IPS-15b (cell line): ENCODE measurements around the gene KIF5C.

Source experiments
- H3K27me3 ChIP-seq: one replicate; pipeline ENCODE4 v1.6.1; 2013; ENCODE audit warnings: low read length; ENCODE audit not compliant: control insufficient read depth, insufficient read depth
- H3K36me3 ChIP-seq: one replicate; pipeline ENCODE4 v1.6.1; 2013; ENCODE audit warnings: low read length; ENCODE audit not compliant: control insufficient read depth, insufficient read depth
- H3K4me1 ChIP-seq: one replicate; pipeline ENCODE4 v1.6.1; 2013; ENCODE audit warnings: mild to moderate bottlenecking, low read length; ENCODE audit not compliant: control insufficient read depth, insufficient read depth
- H3K4me3 ChIP-seq: one replicate; pipeline ENCODE4 v1.5.1; 2013; ENCODE audit warnings: low read depth, low read length
- H3K9ac ChIP-seq: one replicate; pipeline ENCODE4 v1.6.1; 2013; ENCODE audit warnings: low read depth, mild to moderate bottlenecking, low read length
- H3K9me3 ChIP-seq: one replicate; pipeline ENCODE4 v1.6.1; 2013; ENCODE audit warnings: mild to moderate bottlenecking, low read length; ENCODE audit not compliant: control insufficient read depth, insufficient read depth

KIF5C gene

DNA sequence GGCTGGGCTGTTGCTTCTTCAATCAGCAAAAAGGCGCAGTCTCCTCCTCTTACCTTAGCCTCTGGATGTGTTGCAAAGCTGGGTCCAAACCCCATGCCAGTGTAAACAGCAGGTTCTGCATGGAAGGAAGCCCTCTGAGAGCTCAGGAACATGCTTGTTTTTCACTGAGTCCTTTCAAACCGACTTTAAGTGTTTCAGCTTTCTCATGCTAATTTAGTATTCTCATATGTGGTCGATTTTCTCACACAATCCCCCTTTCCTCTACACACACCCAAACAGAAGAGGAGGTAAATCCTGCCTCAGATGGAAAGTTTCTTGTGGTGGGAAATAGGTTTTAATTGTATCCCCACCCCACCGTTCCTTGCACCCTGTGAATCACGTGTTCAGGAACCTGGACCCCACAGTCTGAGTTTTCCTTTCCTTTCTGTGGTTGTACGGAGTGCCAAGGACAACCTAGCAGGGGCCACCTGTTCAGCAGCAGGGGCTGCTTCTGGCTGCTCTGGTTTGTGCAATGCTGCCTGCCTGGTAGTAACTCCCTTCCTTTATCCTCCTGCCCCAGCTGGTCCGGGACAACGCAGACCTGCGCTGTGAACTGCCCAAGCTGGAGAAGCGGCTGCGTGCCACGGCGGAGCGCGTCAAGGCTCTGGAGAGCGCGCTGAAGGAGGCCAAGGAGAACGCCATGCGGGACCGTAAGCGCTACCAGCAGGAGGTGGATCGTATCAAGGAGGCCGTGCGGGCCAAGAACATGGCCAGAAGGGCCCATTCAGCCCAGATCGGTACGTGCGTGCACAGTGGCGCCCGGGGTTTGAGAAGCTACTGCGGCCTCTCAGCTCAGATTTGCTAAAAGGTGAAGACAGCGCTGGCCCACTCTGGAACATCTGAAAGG, 134.8 kb downstream of the KIF5C start:
- Histone ChIP-seq H3K27me3 (no peaks in the 10 kb centered on the region), H3K9me3 (no peaks in the 10 kb centered on the region), H3K4me3 (no peak overlapping the region), H3K4me1 (peaks cover 3% of the 10 kb centered on the region), H3K9ac (no peak overlapping the region), H3K36me3 (peaks cover 43% of the 10 kb centered on the region)

DNA sequence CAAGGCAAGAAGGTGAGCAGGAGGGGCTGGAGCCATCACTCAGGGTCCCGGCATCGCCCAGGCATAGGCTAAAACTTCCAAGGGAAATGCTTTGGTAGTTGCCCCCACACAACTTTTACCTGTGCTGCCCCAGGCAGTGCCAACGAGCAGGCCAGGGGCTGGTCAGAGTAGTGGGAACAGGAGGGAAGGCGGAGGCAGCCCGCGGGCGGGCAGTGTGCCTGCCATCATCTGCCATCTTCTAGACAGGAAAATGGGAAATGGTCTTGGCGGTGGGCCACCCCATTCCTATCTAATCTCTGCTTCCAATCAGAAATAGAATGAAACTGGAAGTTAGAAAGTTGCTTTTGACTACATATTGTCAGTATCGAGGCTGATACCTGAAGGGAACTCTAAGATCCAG, 137.5 kb downstream of the KIF5C start:
- no peaks in the 10 kb centered on the region for H3K27me3 ChIP-seq
- no peak overlapping the region for H3K9ac ChIP-seq
- H3K4me1 ChIP-seq: peaks cover 4% of the 10 kb centered on the region
- no peak overlapping the region for H3K4me3 ChIP-seq
- H3K9me3 ChIP-seq: no peaks in the 10 kb centered on the region
- H3K36me3 ChIP-seq: peaks cover 34% of the 10 kb centered on the region

DNA sequence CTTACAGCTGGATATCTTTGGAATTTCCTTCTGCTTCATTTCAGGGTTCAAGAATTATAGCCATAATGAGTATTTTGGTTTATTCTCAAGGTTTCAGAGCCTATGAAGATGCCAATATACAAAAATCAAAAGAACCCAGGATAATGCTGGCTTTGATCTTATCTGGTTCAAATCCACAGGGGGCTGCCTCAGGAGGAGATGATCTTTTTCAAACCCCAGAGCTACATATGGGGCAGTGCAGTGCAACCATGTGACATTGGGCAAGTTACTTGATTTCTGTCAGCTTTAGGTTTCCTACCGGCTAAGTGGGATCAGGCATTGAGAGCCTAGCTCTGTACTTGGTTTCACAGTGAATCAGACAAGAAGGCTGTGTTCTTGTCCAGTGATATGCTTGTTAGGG, 140.5 kb downstream of the KIF5C start:
- no peaks in the 10 kb centered on the region for H3K27me3 ChIP-seq
- no peaks in the 10 kb centered on the region for H3K9me3 ChIP-seq
- no peak overlapping the region for H3K9ac ChIP-seq
- H3K4me3 ChIP-seq: no peak overlapping the region
- peaks cover 19% of the 10 kb centered on the region for H3K36me3 ChIP-seq
- H3K4me1 ChIP-seq: peaks cover 4% of the 10 kb centered on the region

DNA sequence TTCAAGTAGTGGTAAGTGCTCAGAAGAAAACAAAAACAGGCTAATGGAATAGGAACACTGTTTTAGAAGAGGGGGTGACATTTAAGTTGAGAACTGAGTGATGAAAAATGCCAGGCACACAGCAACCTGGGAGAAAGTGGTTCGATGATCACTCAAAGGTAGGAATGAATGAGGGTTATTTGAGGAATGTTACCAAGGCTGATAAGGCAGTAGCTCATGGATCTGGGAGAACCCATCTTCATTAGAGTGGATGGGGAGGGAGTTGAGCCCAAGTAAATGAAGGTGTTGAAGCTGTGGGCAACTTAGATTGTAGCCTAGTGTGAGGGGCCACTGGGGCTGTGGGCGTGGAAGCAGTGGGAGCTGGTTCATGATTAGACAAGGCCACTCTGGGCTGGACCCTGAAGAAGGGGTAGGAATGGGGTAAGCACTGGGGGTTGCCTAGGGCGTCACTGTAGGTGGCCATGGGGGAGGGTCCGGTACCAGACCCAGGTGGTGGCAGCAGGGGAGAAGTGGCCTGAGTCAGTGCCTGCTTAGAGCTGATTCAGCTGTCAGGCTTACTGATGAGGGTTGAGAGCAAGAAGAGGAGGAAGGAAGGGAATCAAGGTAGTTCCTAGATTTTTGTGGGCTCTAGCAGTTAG, 141.0 kb downstream of the KIF5C start:
- Histone ChIP-seq H3K9ac (no peak overlapping the region), H3K4me3 (no peak overlapping the region), H3K36me3 (peaks cover 15% of the 10 kb centered on the region), H3K27me3 (no peaks in the 10 kb centered on the region), H3K4me1 (peaks cover 4% of the 10 kb centered on the region), H3K9me3 (no peaks in the 10 kb centered on the region)

DNA sequence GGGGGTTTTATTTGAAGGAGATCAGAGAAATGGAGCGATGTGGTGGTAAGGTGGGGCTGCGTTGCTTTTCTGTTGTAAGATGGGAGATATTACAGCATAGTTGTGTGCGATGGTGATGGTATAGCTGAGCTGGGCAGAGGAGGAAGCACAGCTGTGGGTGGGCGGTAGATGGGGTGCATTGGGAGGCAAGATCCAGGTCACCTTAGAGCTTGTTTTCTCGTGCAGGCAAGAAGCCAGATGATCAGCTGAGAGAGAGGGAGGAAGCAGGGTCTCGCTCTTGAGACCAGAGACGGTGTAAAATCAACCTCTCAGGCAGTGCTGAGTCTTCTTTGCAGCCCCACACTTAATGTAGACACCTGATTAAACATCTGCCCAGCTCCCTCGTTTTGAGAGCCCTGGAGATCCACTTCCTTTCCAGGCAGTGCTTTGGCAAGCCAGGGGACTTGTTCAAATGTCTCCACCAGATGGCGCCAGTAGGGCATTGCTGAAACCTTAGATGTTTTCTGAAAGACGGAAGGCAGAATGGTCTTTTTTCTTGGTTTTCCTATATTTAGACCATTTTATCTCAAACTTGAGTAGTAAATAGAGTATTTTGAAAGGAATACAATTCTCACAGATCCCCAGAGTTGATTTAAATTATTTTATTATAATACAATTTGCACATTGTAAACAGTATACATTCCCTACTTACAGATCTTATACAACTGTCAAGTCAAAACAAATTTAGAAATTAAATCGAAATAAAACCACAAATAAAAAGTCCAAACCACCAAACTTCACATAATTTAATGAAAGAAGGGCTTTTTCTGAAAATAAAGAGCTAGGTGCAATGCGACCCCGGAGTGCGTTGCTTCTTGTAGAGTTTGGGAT, 142.3 kb downstream of the KIF5C start:
- H3K36me3 ChIP-seq: peaks cover 5% of the 10 kb centered on the region
- no peak overlapping the region for H3K4me3 ChIP-seq
- no peak overlapping the region for H3K9ac ChIP-seq

DNA sequence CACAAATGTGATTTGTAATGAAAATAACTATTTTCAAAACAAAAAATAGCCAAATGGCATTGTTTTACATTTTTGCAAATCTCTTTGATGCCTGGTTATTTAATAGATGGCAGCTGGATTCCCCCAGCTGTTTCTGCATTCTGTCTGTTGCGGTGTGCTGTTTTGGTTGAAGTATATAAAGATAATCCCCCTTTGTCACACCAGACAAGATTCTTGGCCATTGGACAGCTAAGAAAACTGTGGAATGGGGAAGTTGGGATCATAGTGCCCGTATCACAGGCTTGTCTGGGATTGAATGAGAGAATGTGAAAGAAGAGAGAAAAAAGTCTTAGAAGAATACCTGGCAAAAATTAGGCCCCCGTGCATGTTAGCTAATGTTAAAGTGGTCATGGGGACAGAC, 144.0 kb downstream of the KIF5C start:
- Histone ChIP-seq H3K4me1 (peaks cover 4% of the 10 kb centered on the region), H3K4me3 (no peak overlapping the region), H3K27me3 (no peaks in the 10 kb centered on the region), H3K9ac (no peak overlapping the region), H3K9me3 (no peaks in the 10 kb centered on the region), H3K36me3 (peaks cover 4% of the 10 kb centered on the region)

More for the DNA sequence above, 142.3 kb downstream of the KIF5C start:
- Histone ChIP-seq H3K27me3 (no peaks in the 10 kb centered on the region), H3K4me1 (peaks cover 4% of the 10 kb centered on the region), H3K9me3 (no peaks in the 10 kb centered on the region)

DNA sequence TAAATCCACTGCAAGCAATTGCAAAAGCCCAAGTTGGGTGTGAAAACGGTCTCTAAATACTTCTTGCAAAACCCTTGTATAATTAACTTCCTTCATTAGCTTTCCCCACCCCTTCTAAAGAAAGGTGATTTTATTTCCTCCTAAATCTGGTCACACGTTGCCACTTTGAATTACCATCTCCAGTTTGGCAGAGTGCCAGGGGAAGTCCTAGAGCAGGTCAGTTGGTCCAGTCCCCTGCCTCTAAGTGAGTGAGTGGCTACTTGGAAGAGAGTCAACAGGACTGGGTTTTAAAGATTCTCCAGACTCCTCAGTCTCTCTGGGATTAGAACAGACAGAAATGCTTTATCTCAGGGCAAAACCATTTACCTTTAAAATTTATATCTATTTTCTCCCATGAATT, 144.7 kb downstream of the KIF5C start:
- Histone ChIP-seq H3K4me3 (no peak overlapping the region), H3K4me1 (peaks cover 4% of the 10 kb centered on the region), H3K9ac (no peak overlapping the region), H3K27me3 (no peaks in the 10 kb centered on the region), H3K9me3 (no peaks in the 10 kb centered on the region), H3K36me3 (no peaks in the 10 kb centered on the region)

DNA sequence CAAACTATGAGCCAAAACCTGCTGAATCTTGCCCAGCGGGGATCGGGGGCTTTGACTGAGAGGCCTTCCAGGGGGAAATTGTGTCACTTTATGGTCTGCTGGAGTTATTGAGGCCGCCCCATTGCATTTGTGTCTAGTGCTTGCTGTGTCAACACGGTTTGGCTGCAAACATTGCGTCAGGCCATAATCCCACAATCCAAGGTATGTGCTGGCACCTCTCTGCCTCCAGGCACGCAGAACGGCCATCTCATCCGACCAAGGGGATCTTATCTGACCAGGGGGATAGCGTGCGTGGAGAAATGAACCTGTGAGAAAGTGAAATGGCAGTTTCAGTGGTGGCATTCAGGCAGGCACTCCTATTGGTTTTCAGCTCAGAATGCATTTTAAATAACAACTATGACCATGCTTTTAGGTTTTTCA, 145.4 kb downstream of the KIF5C start:
- peaks cover 4% of the 10 kb centered on the region for H3K4me1 ChIP-seq

DNA sequence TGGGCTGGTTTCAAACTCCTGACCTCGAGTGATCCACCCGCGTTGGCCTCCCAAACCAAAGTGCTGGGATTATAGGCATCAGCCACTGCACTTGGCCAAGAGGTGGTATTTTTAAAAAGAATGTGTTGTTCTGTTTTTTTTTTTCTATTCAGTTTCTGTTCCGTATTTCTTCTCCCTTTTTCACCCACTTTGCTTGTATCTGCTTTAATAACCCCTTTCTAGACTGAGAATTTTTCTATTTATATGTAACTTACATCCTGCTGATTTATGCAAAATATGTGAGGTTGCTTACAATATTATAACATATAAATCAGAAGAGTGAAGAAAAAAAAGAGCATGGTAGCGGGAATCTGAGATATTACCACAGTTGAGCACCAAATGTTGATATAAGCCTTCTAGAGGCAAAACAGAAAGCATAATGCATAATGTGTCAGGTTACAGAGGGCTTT, 146.3 kb downstream of the KIF5C start:
- no peak overlapping the region for H3K4me3 ChIP-seq
- H3K4me1 ChIP-seq: peaks cover 2% of the 10 kb centered on the region
- H3K27me3 ChIP-seq: no peaks in the 10 kb centered on the region
- H3K9ac ChIP-seq: no peak overlapping the region
- H3K9me3 ChIP-seq: no peaks in the 10 kb centered on the region
- no peaks in the 10 kb centered on the region for H3K36me3 ChIP-seq

More for the DNA sequence above, 145.4 kb downstream of the KIF5C start:
- H3K9me3 ChIP-seq: no peaks in the 10 kb centered on the region
- no peaks in the 10 kb centered on the region for H3K27me3 ChIP-seq
- no peak overlapping the region for H3K4me3 ChIP-seq
- H3K36me3 ChIP-seq: no peaks in the 10 kb centered on the region
- H3K9ac ChIP-seq: no peak overlapping the region

DNA sequence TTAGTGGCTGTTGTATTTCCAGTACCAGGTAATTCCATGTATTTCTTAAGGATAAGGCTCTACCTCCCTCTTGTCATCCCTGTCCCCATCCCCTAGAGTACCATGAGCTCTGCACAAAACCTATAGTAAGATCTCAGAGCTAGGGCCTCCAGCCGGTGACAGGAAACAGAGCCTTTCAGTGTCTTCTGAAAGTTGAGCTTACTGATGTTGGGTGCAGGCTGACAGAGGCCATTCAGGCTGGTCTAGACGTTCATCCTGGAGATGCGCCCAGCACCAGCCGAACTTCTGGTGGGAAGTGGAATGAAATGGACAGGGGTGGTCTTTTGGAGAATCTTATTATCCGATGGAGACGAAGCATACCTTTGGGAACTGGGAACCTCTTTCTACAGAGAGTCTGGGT, 146.7 kb downstream of the KIF5C start:
- Histone ChIP-seq H3K36me3 (no peaks in the 10 kb centered on the region), H3K9ac (no peak overlapping the region), H3K4me1 (no peaks in the 10 kb centered on the region), H3K27me3 (no peaks in the 10 kb centered on the region), H3K4me3 (no peak overlapping the region), H3K9me3 (no peaks in the 10 kb centered on the region)

DNA sequence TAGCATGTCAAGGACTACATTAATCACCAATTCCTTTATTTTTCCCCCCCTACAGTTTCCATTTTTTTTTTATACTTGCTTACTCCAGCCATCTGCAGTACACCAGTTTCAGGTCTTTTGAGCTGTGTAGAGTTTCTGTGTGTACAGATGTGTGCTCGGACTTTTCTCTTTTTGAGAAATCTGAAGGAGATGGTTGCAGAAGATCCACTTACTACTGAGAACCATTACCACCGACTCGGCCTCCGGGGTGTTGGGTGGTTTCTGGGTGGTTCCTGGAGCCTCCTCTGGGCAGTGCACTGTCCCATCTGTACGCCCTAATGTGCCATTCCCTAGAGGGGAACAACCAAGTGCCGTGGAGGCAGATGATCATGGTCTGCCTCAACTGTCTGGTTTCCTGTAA, 148.1 kb downstream of the KIF5C start:
- Histone ChIP-seq H3K27me3 (no peaks in the 10 kb centered on the region), H3K9me3 (no peaks in the 10 kb centered on the region), H3K9ac (no peak overlapping the region), H3K4me1 (peaks cover 11% of the 10 kb centered on the region), H3K4me3 (no peak overlapping the region), H3K36me3 (no peaks in the 10 kb centered on the region)
